SK-N-SH (cell line): ENCODE data around the gene MAD1L1. TPM values are rescaled to one million over a fixed set of nuclear protein-coding genes. Genes with fewer than 3 reads are reported as not detected.
A peak's percentile ranks its signal among the peaks of the same experiment; 100 is the strongest.

Experiments used
- CTCF ChIA-PET: fragments of 300-600, 350-600 bp; formaldehyde crosslinking; extraction: SDS; loops from one replicate; lab custom pipeline; 2021; lab: Yijun Ruan, JAX
- POLR2A ChIA-PET: fragments of 350-600 bp; sonication (Branson Sonifier 250); formaldehyde crosslinking; extraction: SDS; loops from one replicate; lab custom pipeline; 2020; ENCODE audit warnings: antibody characterized with exemption, inconsistent platforms; lab: Yijun Ruan, JAX
- DNase-seq: peaks from one replicate; pipeline ENCODE4 v3.0.0; 2012
- H2AFZ ChIP-seq: fragments of 200-600 bp; sonication (generic); 2 replicates; pipeline ENCODE4 v1.8.1; 2016; ENCODE audit warnings: antibody characterized with exemption, mild to moderate bottlenecking, low read depth
- H3F3A ChIP-seq: fragments of 200-600 bp; sonication (generic); replicated peaks from 2 replicates; pipeline ENCODE3; 2016; ENCODE audit warnings: antibody characterized with exemption, mild to moderate bottlenecking; ENCODE audit not compliant: insufficient read depth
- H3K27ac ChIP-seq, 2 experiments: fragments of 200-500 bp in 1 of 2; fragments of 200-600 bp in 1 of 2; sonication (Bioruptor generic) in 1 of 2; sonication (generic), shearing (Covaris generic) in 1 of 2; 2 replicates each; pipeline versions ENCODE4 v1.5.1 to v1.6.1; 2014 to 2016; ENCODE audit warnings: low read depth in 2 of 2, inconsistent platforms in 1 of 2, low read length in 1 of 2, mild to moderate bottlenecking in 1 of 2, mixed read lengths in 1 of 2
- H3K27me3 ChIP-seq: fragments of 200-600 bp; sonication (generic), shearing (Covaris generic); 2 replicates; pipeline ENCODE4 v1.6.1; 2016; ENCODE audit warnings: mixed run types; ENCODE audit not compliant: insufficient read depth
- H3K36me3 ChIP-seq, 2 experiments: fragments of 200-500 bp in 1 of 2; fragments of 200-600 bp in 1 of 2; sonication (Bioruptor generic) in 1 of 2; sonication (generic) in 1 of 2; replicated peaks in 1 of 2; 2 replicates each; pipeline versions ENCODE3 to v1.5.1; 2014 to 2016; ENCODE audit warnings: low read length in 1 of 2, mild to moderate bottlenecking in 1 of 2; ENCODE audit not compliant: insufficient read depth in 2 of 2, control insufficient read depth in 1 of 2
- H3K4me1 ChIP-seq, 2 experiments: fragments of 200-500 bp in 1 of 2; fragments of 200-600 bp in 1 of 2; sonication (Bioruptor generic) in 1 of 2; sonication (generic), shearing (Covaris generic) in 1 of 2; 2 replicates each; pipeline versions ENCODE4 v1.5.1 to v1.6.1; 2014 to 2016; ENCODE audit warnings: low read depth in 1 of 2, low read length in 1 of 2, mixed run types in 1 of 2; ENCODE audit not compliant: insufficient read depth in 2 of 2, control insufficient read depth in 1 of 2
- H3K4me2 ChIP-seq: fragments of 200-600 bp; sonication (generic), shearing (Covaris generic); 2 replicates; pipeline ENCODE4 v1.6.1; 2017; ENCODE audit warnings: mixed run types
- H3K4me3 ChIP-seq, 2 experiments: fragments of 200-500 bp in 1 of 2; fragments of 200-600 bp in 1 of 2; sonication (Bioruptor generic) in 1 of 2; sonication (generic), shearing (Covaris generic) in 1 of 2; 2 replicates each; pipeline versions ENCODE4 v1.5.1 to v1.8.1; 2014 to 2016; ENCODE audit warnings: low read depth in 2 of 2, inconsistent platforms in 1 of 2, low read length in 1 of 2, mild to moderate bottlenecking in 1 of 2, mixed read lengths in 1 of 2, moderate library complexity in 1 of 2
- H3K79me2 ChIP-seq: fragments of 200-600 bp; sonication (generic); 2 replicates; pipeline ENCODE4 v1.8.1; 2017; ENCODE audit warnings: mild to moderate bottlenecking; ENCODE audit not compliant: insufficient read depth
- H3K9ac ChIP-seq: fragments of 200-600 bp; sonication (generic); 2 replicates; pipeline ENCODE4 v1.6.1; 2017; ENCODE audit warnings: mixed run types
- H3K9me2 ChIP-seq: fragments of 200-600 bp; sonication (generic); 2 replicates; pipeline ENCODE4 v1.6.1; 2017; ENCODE audit warnings: mixed run types
- H3K9me3 ChIP-seq: fragments of 200-600 bp; sonication (generic); 2 replicates; pipeline ENCODE4 v1.6.1; 2017; ENCODE audit warnings: mixed run types, mild to moderate bottlenecking, moderate library complexity
- H4K20me1 ChIP-seq: fragments of 200-600 bp; sonication (generic); 2 replicates; pipeline ENCODE4 v1.6.1; 2017; ENCODE audit warnings: mild to moderate bottlenecking, mixed run types; ENCODE audit not compliant: insufficient read depth
- ELF1 ChIP-seq: IDR thresholded peaks from 2 replicates; pipeline ENCODE4 v1.4.0; 2012
- FOXM1 ChIP-seq: IDR thresholded peaks from 2 replicates; pipeline ENCODE4 v1.4.0; 2012; ENCODE audit warnings: low read depth, mild to moderate bottlenecking
- GABPA ChIP-seq: IDR thresholded peaks from 2 replicates; pipeline ENCODE4 v1.4.0; 2012; ENCODE audit warnings: low read depth, mild to moderate bottlenecking
- IRF3 ChIP-seq: fragments of 150-350 bp; IDR thresholded peaks from 2 replicates; pipeline ENCODE4 v1.6.1; 2016; ENCODE audit warnings: mild to moderate bottlenecking, low read depth, low read length
- JUND ChIP-seq: IDR thresholded peaks from 2 replicates; pipeline ENCODE4 v1.4.0; 2012
- MAX ChIP-seq: IDR thresholded peaks from 2 replicates; pipeline ENCODE4 v1.4.0; 2012; ENCODE audit warnings: low read depth
- POLR2AphosphoS5 ChIP-seq: IDR thresholded peaks from 2 replicates; pipeline ENCODE4 v1.6.1; 2012; ENCODE audit warnings: low read depth, low read length
- SIN3A ChIP-seq: IDR thresholded peaks from 2 replicates; pipeline ENCODE4 v1.6.1; 2012; ENCODE audit warnings: low read depth, mild to moderate bottlenecking, low read length, moderate library complexity, borderline replicate concordance
- SMC3 ChIP-seq: IDR thresholded peaks from 2 replicates; pipeline ENCODE4 v1.6.1; 2012; ENCODE audit warnings: low read depth, low read length, improper control_type of control experiment
- USF2 ChIP-seq: fragments of 150-350 bp; IDR thresholded peaks from 2 replicates; pipeline ENCODE4 v1.6.1; 2017; ENCODE audit warnings: antibody characterized with exemption, low read length, low read depth, borderline replicate concordance
- YY1 ChIP-seq: IDR thresholded peaks from 2 replicates; pipeline ENCODE4 v1.4.0; 2012; ENCODE audit warnings: low read depth, mild to moderate bottlenecking
- ZBTB33 ChIP-seq: IDR thresholded peaks from 2 replicates; pipeline ENCODE4 v1.4.0; 2012; ENCODE audit warnings: low read depth, borderline replicate concordance
- WGBS: methylation state at CpG from one replicate; pipeline ENCODE4 v1.1.6; 2017; ENCODE audit warnings: low lambda C conversion rate; 5-methylcytosine and 5-hydroxymethylcytosine counted together
- polyA plus RNA-seq, 3 experiments: library from polyadenylated mRNA; depleted of rRNA; stranded (reverse); fragments of >200 nt; gene quantifications; 2 replicates each; pipeline ENCODE4 v1.2.3, GENCODE V29; 2012

MAD1L1 gene
- polyA plus RNA-seq, 1 of the 3 experiments (the other 2 are of a cell fraction): 46.2 TPM

GRCh38 chr7:2000746-2001321 is 231.9 kb downstream of the MAD1L1 start:
- Histone ChIP-seq H3K4me2 (no peak overlapping the region), H3K9ac (no peak overlapping the region), H3K27me3 (no peaks in the 10 kb centered on the region), H4K20me1 (no peaks in the 10 kb centered on the region), H3K27ac (peak overlapping the region in 1 of 2 experiments; percentile 54; a peak in 1 of 4 replicates), H3K9me2 (no peaks in the 10 kb centered on the region), H3K36me3 (no peaks in the 10 kb centered on the region), H3K79me2 (no peaks in the 10 kb centered on the region), H3K4me1 (peaks cover 0 to 46% of the 10 kb centered on the region in 2 experiments; a peak in 1 of 4 replicates), H3K9me3 (no peaks in the 10 kb centered on the region), H2AFZ (no peak overlapping the region), H3K4me3 (no peak overlapping the region), H3F3A (no peaks in the 10 kb centered on the region)
- ChIA-PET CTCF (interaction anchor here (1.1 to 1.5 kb wide), 3 partner anchors 9 to 81 kb away, joined by 3 to 4 read pairs (median 3); no protein-coding TSS in a partner anchor), POLR2A (no interaction called here)
- WGBS: 93% methylated on average over 25 of the region's 25 CpGs
- TF ChIP-seq MAX (no peak), SIN3A (no peak), FOXM1 (no peak), ELF1 (no peak), GABPA (no peak), POLR2AphosphoS5 (no peak), SMC3 (no peak), USF2 (no peak), JUND (no peak), YY1 (no peak), ZBTB33 (no peak), IRF3 (no peak)
- DNase-seq: no peak

- Histone ChIP-seq H3K9me3 (no peaks in the 10 kb centered on the region), H3K79me2 (no peaks in the 10 kb centered on the region), H2AFZ (no peak overlapping the region), H3K27me3 (no peaks in the 10 kb centered on the region), H3K27ac (no peak overlapping the region), H3K36me3 (no peaks in the 10 kb centered on the region), H4K20me1 (no peaks in the 10 kb centered on the region), H3K4me1 (peaks cover 0 to 45% of the 10 kb centered on the region in 2 experiments; a peak in 1 of 4 replicates), H3K9me2 (no peaks in the 10 kb centered on the region), H3K4me2 (no peak overlapping the region), H3K9ac (no peak overlapping the region), H3F3A (no peaks in the 10 kb centered on the region), H3K4me3 (no peak overlapping the region)
- WGBS: 97% methylated on average over 26 of the region's 27 CpGs
- TF ChIP-seq IRF3: no peak
- DNase-seq: no peak
- POLR2A ChIA-PET: no interaction called here
- CTCF ChIA-PET: interaction anchor here (1.1 kb wide), 1 partner anchor 10 kb away, joined by 4 read pairs; no protein-coding TSS in a partner anchor
Observed at GRCh38 chr7:2000153-2000687, 232.5 kb downstream of the MAD1L1 start.
